HG03280 (cell line): ENCODE data around the gene TOMM5.

Experiments
- ATAC-seq: cut with Tn5 transposase; IDR thresholded peaks from one replicate; pipeline ENCODE4 v1.9.1; 2021; ENCODE audit warnings: mild to moderate bottlenecking, moderate library complexity; ENCODE audit not compliant: unreplicated experiment

TOMM5 gene

DNA sequence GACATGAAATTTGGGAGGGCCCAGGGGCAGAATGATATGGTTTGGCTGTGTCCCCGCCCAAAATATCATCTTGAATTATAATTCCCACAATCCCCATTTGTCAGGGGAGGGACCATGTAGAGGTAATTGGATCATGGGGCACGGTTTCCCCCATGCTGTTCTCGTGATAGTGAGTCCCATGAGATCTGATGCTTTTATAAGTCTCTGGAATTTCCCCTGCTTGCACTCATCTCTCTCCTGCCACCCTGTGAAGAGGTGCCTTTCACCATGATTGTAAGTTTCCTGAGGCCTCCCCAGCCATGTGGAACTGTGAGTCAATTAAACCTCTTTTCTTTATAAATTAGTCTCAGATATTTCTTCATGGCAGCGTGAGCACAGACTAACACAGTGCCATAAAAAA is 27.5 kb downstream of the TOMM5 start:
- no peak for ATAC-seq

DNA sequence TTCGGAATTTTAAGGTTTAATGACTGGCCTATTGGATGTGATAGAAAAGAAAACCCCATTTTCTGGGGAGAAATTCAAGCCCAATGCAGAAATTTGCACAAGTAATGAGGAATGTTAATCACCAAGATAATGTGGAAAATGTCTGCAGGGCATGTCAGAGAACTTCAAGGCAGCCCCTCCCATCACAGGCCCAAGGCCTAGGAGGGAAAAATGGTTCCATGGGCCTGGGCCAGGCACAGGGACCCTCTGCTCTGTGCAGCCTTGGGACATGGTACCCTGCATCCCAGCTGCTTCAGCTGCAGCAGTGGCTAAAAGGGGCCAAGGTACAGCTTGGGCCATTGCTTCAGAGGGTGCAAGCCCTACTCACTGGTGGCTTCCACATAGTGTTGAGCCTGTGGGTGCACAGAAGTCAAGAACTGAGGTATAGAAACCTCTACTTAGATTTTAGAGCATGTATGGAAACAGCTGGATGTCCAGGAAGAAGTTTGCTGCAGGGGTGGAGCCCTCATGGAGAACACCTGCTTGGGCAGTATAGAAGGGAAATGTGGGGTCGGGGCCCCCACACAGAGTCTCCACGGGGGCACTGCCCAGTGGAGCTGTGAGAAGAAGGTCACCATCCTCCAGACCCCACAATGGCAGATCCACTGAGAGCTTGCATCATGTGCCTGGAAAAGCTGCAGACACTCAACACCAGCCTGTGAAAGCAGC is 28.4 kb downstream of the TOMM5 start:
- no peak for ATAC-seq

DNA sequence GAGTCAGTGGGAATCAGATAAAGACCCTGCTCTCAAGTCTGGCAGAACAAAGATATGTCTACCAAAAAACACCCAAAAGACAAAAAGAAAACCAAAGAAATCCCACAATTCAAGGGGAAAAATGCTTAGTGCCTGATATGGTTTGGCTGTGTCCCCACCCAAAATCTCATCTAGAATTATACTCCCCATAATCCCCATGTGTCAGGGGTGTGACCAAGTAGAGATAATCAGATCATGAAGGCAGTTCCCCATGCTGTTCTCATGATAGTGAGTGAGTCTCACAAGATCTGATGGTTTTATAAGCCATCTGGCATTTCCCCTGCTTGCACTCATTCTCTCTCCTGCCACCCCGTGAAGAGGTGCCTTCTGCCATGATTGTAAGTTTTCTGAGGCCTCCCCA is 29.6 kb downstream of the TOMM5 start:
- ATAC-seq, result no peak

DNA sequence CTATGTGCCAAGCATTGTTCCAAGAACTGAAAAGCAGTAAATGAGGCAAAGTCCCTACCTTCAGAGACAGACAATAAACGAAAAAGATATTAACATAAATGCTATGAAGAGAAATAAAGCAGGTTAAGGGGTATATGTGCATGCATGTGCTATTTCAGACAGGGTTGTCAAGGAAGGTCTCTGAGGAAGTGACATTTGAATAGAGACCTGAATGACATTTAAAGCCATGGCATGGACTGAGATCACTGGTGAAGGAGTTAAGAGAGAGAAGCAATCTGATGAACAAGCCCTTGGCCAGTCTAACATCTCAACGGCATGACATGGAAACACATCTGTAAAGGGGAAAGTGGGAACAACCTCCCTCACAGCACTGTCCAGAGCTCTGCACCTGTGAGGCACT is 30.7 kb downstream of the TOMM5 start:
- ATAC-seq, result no peak

DNA sequence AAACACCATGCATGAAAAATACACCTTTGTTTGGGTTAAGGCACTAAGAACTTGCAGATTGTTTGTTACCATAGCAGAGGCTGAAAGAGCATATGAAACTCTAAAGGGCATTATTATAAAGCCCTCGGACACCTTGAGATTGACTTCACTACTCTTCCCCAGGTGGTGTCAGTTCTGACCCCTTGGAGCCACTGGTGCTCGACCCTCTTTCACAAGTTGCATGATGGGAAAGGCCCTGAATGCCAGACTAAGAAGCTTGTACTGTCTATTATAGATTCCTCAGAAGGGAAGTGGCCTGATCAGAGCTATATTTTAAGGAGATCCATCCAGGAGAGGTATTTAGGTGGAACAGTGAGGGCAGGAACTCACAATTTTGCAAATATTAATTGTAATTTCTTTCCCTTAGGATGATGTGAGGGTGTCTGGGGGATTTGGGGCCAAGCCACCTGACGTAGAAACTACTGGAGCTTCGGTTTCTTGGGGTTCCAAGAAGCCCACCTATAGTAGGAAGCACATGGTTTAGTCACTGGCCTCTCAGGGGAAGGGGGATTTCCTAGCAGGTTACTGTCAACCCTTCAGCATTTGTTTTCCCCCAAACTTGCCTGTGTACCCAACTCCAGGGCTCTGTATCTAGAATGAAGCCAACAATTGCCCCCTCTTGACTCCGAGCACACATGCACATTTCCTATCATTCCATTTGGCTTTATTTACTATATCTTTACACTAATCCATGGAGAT is 32.4 kb downstream of the TOMM5 start:
- no peak for ATAC-seq

DNA sequence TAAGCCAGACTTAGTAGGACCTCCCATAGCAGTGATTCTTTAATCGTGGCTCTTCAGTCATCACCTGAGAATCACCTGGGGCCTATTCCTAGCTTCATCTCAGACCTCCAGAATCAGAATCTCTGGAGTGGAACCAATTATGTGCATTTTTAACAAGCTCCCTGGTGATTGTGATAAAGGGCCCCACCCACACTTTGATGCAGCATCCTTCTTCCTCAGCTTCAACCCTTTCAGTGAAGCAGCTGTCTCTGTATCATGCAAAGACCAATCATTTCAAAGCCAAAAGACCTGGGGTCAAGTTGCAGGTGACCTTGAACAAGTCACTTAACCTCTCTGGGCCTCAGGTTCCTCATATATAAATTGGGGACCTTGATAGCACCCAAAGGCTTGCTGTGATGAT is 33.3 kb downstream of the TOMM5 start:
- ATAC-seq, result no peak

DNA sequence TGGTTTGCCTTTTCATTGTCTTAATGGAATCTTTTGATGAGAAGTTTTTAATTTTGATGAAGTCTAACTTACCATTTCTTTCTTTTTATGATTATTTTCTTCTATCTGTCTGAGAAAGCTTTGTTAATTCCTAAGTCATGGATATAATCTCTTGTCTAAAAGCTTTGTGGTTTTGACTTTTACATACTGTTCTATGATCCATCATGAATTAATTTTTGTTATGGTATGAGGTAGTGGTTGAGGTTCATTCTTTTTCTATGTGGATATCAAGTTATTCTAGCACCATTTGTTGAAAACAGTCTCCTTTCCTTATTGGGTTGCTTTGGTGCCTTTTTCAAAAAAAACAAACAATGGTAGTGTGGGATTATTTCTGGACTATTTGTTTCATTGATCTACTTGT is 36.6 kb downstream of the TOMM5 start:
- no peak for ATAC-seq

DNA sequence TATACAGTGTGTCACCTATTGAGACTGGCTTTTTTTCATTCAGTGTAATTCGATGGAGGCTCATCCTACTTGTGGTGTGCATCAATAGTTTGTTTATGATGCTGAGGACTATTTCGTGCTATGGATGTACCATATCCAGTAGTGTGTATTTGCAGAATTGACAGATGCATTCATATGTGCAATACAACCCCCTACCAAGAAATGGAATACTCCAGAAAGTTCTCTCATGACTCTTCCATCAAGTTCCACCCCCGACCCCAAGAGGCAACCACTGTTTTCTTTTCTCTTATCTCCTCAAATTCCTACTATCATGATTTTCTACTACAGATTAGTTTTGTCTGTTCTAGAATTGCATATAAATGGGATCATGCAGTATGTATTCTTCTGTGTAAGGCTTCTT is 38.1 kb downstream of the TOMM5 start:
- no peak for ATAC-seq

DNA sequence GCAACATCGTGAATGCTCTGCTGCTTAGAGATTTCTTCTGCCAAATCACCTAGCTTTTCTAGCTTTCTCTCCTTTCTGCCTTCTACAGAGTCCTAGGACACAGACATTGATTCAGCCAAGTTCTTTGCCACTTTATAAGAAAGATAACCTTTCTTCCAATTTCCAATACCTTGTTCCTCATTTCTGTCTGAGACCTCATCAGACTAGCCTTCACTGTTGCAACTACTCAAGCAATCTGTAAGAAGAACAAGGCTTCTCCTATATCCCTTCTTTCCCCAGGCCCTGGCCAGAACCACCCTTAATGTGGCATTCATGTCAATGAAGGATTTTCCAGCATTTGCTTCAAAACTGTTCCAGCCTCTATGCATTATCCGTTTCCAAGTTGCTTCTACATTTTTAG is 40.5 kb downstream of the TOMM5 start:
- no peak for ATAC-seq

DNA sequence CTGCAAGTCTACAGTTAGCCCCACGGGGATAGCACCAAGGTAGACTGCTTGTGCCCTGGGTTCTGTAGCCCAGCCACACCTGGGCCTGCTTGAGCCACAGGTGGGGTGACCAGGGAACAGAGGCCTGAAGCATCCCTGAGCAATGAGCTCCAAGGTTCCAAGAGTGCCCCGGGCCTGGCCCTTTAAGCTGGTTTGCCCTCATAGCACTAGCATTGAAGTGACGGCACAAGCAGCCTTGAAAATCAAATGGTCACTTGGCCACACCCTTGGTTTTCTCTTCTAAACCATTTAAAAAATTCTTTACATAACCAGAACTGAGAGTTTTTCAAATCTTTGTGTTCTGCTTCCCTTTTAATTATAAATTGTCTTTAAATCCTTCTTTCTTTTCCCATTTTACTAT is 40.9 kb downstream of the TOMM5 start:
- no peak for ATAC-seq

DNA sequence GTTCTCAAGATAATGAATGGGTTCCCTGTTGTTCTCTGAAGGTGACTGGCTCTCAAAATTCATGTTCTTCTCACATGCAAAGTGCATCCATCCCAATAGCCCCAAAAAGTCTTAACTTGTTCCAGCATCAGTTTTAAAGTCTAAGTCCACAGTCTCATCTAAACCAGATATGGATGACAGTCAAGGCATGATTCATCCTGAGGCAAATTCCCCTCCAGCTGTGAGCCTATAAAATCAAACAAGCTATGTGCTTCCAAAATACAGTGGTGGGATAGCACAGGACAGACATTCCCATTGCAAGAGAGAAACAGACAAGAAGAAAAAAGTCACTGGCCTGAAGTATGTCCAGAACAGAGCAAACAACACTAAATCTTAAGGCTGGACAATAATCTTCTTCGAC is 41.6 kb downstream of the TOMM5 start:
- ATAC-seq, result no peak

DNA sequence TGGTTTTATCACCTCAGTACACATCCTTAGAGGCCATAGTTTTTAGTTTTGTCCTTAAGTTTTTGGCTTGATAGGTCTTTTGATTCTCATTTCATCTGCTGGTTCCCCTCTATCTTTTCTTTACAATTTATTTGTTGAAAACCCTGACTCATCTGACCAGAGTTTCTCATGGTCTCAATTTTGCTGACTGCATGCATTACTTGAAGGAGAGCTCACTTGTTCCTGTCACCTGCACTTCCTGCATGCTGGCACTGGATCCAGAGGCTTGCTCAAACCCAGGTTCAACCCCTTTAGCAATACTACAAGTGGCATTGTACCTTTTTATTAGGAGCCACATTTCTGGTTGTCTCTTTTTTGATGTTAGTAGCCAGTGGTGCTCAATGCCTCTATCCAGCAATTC is 42.9 kb downstream of the TOMM5 start:
- no peak for ATAC-seq

DNA sequence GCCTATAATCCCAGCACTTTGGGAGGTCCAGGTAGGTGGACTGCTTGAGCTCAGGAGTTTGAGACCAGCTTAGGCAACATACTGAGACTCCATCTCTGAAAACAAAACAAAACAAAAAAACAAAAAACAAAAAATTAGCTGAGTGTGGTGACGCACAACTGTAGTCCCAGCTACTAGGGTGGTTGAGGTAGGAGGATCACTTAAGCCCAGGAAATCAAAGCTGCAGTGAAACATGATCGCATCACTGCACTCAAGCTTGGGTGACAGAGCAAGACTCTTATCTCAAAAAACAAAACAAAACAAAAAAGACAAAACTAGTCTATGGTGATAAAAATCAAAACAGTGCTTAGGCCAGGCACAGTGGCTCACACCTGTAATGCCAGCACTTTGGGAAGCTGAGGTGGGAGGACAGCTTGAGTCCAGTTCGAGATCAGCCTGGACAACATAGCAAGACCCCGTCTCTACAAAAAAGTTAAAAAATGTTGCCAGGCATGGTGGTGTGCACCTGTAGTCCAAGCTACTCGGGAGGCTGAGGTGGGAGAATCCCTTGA is 45.0 kb downstream of the TOMM5 start:
- no peak for ATAC-seq

DNA sequence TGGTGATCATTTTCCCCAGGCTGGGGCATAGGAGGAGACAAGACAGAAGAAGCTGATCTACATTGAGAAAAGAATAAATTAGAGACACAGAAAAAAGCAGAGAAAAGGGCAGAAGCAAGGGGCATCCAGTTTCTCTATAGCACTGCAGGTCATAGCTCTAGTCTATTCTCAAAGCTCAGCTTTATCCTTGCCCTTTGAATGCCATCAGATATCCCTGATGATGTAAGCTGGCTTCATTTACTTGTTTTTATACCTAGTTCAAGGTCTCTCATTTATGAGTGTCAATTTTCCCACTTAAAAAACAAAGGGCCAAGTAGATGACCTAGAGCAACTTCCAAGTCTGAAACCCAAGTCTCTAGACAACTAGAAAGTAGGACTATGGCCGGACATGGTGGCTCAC is 48.9 kb downstream of the TOMM5 start:
- no peak for ATAC-seq

DNA sequence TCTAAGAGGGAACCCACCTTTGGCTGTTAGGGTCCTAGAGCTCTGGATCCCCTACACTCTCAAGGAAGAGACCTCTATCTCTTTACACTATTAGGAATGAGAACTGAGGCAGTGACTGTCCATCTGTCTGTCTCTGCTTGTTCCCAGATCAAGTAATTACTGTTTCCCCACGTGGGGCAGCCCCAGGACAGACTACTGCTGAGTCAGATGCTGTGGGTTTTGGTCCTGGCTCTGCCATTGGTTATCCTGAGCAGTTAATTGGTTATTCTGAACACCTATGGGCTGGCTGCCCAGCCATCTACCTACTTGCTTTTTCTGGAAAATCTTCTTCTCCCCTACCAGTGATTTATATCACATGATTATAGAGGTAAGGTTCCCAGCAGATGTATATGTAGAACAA is 49.5 kb downstream of the TOMM5 start:
- no peak for ATAC-seq

DNA sequence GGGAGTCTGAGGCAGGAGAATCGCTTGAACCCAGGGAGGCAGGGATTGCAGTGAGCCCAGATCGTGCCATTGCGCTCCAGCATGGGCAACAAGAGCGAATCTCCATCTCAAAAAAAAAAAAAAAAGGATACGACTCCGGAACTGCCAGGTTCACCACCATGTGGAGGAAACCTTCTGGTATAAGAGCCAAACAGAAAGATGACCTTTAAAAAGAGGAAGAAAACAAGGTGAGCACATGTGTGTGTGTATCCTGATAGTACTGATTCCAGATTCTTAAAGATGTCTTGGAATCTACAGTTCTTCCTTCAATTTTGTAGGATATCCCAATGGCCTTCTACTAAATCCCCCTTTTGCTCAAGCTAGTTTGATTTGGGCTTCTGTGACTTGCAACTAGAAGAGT is 49.9 kb downstream of the TOMM5 start:
- ATAC-seq, result no peak

DNA sequence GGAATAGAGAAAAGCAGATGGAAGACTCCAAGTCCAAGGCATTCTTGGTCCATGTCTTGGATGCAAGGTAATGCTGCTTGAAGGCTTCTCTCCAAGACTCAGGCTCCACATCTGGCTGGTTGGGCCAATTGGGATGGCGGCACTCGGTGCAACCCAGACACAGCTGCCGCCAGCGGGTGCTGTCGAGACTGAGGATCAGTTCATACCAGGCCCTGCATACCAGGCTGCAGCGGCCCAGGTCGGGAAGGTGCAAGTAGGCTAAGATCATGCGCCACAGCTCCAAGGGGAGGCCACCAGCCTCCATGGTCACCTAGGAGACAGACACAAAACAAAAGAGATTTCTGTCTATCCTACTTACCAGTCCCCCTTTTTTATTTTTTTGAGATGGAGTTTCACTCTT is 50.9 kb downstream of the TOMM5 start:
- ATAC-seq, result no peak

DNA sequence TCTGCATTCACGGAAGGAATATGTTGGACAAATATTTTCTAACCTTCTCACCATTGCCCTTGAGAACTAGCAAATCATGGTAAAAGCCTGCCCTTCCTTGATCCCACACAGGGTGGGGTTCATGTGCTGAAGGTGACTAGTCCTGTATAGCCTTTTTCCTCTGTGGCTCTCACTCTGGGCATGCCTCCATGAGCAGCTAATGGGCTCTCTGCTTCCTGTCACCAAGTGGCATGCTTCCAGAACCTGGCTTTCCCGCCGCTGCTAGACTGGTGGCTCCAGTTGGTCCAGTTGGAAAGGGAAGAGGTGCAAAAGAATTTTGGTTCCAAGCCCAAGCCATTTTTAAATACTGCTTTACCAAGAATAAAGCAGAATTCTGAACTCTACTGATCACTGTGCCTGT is 51.8 kb downstream of the TOMM5 start:
- ATAC-seq, result no peak

DNA sequence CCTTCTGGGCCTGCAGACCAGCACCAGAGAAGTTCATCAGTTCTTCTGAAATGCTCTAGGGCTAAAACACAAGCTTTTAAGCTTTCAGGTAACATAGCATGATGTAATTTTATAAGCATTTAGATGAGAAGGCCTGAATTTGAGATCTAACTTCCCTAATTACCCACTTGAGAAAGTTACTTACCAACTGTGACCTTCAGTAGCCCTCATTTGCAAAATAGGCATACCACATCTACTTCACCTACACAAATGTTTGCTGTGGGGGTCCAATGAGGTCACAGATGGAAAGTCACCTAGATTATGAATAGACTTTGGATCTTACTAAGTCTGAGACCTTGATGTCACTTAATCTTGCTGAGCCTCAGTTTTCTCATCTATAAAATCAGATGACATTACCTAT is 52.8 kb downstream of the TOMM5 start:
- no peak for ATAC-seq
